Raji (cell line): ENCODE data around the gene JAG2.

Experiments
- POLR2A ChIP-seq: IDR thresholded peaks from 2 replicates; pipeline ENCODE4 v1.6.1; 2011; ENCODE audit warnings: low read depth, low read length, control low read depth; ENCODE audit not compliant: insufficient read depth

The JAG2 gene

DNA sequence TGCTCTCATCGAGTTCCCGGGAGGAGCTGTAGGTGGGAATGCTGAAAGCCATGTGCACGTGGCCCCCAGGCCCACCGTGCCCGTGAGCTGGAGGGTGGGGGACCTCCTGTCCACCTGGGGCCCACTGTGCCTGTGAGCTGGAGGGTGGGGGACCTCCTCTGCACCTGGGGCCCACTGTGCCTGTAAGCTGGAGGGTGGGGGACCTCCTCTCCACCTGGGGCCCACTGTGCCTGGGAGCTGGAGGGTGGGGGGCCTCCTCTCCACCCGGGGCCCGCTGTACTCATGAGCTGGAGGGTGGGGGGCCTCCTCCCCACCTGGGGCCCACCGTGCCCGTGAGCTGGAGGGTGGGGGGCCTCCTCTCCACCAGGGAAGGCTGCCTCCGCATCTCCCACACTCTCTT, 26.5 kb upstream of the JAG2 start:
- TF ChIP-seq POLR2A, result no peak

DNA sequence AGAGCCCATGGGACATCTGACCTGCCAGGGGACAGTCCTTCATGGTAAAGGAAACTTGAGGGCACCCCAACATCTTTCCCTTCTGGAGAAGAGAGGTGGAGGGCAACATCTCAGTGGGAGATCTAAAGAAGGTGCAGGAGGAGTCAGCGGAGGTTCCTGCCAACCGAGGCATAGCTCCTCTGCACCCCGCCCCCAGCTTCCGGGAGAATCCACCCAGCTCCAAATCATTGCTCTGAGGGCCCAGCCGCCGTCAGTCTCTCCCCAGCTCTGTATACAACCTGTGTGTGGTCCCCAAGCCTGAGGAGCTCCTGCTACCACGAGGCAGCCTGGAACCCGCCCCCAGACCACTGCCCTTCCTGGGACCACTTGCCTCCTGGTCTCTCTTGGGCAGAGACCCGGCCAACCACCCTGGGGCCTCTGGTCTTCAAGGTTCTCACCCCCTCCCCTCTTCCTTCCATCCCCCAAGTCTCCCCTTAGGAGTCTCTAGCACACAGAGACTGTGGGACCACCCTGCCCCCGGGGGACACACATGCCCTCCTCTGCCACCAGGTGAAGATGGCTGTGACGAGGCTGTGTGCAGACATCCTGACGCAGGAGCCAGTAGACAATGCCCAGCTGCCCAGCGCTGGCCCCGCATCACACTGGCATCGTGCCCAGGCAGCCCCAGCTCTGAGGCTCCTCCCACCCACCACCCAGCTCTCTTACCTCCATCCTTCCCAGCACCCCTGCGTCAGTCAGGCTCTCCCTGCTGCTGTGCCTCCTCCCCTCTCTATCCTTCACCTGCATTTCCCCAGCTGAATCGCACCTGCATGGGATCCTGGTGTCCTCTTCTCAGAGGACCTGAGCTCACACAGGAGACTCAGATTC, 25.6 kb upstream of the JAG2 start:
- TF ChIP-seq POLR2A, result no peak

DNA sequence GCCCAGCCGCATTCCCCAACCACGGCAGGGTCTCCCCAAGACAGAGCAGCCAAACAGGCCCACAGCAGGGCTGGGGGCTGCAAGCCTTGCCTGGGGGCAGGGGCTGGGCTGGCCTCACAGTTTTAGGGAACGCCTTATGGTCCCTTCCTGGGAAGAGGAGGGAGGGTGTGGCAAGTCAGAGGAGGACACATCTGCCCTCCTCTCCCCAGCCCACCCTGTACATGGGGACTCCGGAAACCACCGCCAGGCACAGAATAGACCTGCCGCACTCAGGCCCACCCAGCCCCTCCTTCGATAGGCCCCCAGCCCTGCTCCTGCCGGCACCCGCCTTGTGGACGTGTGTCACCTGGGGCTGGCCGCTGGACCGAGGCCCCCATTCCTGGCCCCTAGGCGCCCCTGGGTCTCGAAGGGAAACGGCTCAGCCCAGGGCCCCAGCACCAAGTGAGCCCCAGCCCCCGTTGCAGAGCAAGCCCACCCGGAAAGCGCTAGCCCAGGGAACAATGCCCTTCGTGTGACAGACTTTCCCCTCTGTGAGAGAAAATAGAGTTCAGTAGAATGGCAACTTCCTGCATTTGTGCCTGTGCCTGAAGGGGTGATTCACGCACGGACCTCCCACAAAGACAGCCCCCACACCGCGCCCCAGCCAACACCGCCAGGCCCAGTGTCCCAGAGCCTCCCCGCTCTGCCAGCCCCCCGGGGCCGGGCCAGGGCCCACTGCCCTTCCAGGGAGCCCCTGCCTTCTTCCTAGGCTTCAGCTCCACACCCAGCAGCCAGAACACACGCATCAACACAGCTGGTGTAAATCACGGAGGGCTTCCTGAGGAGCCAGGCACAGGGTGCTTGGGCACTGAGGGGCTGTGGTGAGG, 24.5 kb upstream of the JAG2 start:
- TF ChIP-seq POLR2A, result no peak

GRCh38 chr14:105187935-105188524, 19.5 kb upstream of the JAG2 start:
- TF ChIP-seq POLR2A, result no peak

GRCh38 chr14:105187116-105187515, 18.5 kb upstream of the JAG2 start:
- no peak for TF ChIP-seq POLR2A

DNA sequence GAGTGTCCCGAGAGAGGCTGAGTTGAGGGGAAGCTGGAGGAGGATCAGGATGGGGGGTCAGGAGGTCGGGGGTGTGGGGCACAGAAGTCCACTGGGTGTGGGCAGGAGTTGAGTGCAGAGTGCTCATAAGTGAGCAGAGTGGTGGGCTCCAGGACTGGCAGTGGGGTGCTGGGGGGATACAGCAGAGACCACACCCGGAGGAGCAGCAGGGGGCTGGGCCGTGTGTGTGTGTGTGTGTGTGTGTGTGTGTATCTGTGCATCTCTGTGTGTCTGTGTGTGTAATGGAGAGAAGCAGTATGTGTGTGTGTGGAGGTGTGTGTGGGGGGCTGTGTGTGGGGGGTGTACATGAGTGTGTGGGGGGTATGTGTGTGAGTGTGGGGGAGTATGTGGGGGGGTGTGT, 17.4 kb upstream of the JAG2 start:
- TF ChIP-seq POLR2A, result no peak

DNA sequence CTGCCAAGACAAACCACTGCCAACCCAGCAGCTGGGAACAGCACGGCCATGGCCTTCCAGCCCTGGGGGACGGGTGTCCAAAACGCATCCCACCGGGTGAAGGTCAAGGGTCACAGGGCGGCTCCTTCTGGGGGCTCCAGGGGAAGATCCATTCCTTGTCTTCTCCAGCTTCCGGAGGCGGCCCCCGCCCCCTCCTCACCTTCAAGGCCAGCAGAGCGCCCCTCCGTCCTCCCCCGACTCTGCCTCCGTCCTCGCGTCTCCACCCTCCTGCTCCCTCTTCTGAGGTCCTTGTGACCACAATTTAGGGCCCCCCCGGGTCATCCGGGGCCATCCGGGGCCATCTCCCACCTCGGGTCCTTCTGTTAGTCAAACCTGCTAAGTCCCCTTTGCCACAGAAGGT, 16.4 kb upstream of the JAG2 start:
- no peak for TF ChIP-seq POLR2A

DNA sequence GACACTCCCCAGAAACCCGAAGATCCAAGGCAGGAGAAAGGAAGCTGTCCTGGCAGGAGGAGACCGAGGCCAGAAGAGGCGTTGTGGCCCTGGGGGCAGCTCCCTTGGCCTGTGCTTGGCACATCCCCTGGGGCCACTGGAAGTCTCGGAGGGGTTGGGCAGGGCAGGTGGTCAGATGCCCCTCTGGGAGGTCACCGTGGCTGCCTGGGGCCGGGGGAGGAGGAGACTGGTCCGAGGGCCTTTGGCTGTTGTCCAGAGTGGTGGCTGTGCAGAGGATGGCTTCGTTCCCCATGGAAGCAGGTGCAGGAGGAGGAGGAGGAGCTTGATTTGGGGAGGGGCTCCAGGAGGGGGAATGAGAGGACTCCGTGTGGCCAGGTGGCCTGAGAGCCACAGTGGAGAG, 15.9 kb upstream of the JAG2 start:
- no peak for TF ChIP-seq POLR2A

DNA sequence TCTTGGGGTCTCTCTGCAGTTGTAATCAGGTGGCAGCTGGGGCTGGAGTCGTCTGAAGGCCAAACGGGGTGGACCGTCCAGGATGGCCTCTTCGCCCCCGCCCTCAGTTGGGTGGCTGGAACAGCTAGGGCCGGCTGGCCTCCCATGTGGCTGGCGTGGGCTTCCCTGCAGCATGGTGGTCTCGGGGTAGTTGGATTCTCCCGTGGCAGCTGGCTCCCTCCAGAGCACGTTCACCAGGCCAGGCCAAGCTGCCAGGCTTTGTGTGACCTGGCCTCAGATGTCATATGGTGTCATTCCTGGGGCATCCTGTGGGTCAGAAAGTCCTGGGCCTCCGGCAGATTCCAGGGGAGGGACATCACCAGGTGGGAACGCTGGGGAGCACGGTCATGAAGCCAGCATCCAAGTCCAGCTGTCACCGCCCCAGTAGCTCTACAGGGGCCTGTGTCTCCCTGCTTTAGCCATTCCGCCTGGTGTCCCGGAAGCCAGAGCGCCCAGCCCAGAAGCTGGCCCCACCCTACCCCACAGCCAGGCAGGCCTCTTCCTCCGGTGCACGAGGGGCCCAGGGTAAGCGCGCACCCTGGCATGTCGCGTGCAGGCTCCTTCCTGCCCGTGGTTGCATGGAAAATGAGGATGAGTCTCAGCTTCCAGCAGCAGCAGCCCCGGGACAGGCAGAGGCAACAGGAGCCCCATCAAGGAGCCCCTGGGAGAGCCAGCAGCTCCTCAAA, 13.9 kb upstream of the JAG2 start:
- no peak for TF ChIP-seq POLR2A

GRCh38 chr14:105181549-105182295, 13.1 kb upstream of the JAG2 start:
- TF ChIP-seq POLR2A, result no peak

- 0 out of 2 replicates have a peak, but pooled peaks have one; percentile 28 for TF ChIP-seq POLR2A
These were observed 12.3 kb upstream of the JAG2 start, which contains the start of gene NUDT14 for GRCh38 chr14:105180592-105181548. Gene NUDT14, minus strand, starts transcription at chr14:105181312. Its CDS starts 103 bp downstream, at chr14:105181209.

DNA sequence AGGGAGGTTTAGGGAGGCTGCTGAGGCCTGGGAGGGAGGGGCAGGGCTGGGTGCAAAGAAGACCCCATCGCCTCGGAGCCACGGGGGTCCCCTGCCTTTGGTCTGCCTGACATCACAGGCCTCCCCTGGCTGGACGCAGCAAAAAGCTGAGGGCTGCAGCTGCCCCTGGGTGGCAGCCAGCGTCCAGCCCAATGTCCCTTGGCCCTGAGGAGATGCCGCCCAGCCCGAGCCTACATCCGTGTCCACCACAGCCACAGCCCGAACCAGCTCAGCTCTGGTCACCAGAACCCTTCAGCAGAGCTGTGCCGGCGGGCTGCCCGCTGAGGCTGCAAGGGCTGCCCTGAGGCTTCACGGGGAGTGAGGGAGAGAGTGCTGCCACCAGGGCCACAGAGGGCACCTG, 10.6 kb upstream of the JAG2 start:
- no peak for TF ChIP-seq POLR2A

DNA sequence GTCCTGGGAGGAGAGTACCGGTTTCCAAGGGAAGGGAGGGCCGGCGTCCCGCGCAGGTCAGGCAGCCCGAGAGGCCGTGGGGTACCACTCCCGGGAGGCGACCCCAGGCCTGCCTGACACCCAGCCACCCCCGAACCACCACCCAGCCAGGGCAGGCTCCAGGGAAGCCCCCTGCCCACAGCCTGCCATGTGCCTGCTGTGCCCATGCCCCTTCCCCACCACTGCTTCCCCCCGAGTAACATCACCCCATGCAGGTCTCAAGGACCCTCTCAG, 10.2 kb upstream of the JAG2 start:
- TF ChIP-seq POLR2A, result no peak

- no peak for TF ChIP-seq POLR2A
These were observed 9.7 kb upstream of the JAG2 start for GRCh38 chr14:105178069-105178867.
